HepG2 (cell line): ENCODE measurements around the gene PDP2. TPM values are rescaled to one million over a fixed set of nuclear protein-coding genes. Genes with fewer than 3 reads are reported as not detected.

Experiments used
- ATAC-seq: fragments of 200-7000 bp; cut with Tn5 transposase; 3 replicates; pipeline ENCODE4 v1.9.1; 2020; ENCODE audit warnings: mild to moderate bottlenecking, moderate library complexity
- BruUV-seq: library from RNA; stranded (reverse); fragments of 400-500 nt; replicated peaks from 2 replicates; lab custom pipeline; 2021; lab: Mats Ljungman, UMichigan
- CTCF ChIA-PET: fragments of 300-600 bp; formaldehyde crosslinking; extraction: SDS; loops from one replicate; lab custom pipeline; 2021; ENCODE audit warnings: low total read pairs, inconsistent platforms, low intra/inter-chr PET ratio; lab: Yijun Ruan, JAX
- POLR2A ChIA-PET: fragments of 350-600 bp; sonication (Branson Sonifier 250); formaldehyde crosslinking; loops from one replicate; lab custom pipeline; 2020; ENCODE audit warnings: antibody characterized with exemption, inconsistent platforms; lab: Yijun Ruan, JAX
- DNase-seq: peaks from one replicate; pipeline ENCODE4 v3.0.0-alpha.2; 2015; ENCODE audit warnings: low spot score
- FAIRE-seq: peaks from 3 replicates; lab custom pipeline; 2011; peaks lifted over from hg19 to GRCh38; lab: Jason Lieb, UNC
- H2AFZ ChIP-seq: one replicate; pipeline ENCODE4 v1.6.1; 2011; ENCODE audit warnings: low read length, inconsistent platforms
- H3K27ac ChIP-seq: fragments of 300-600 bp; 3 replicates; pipeline ENCODE4 v1.8.0; 2011; ENCODE audit warnings: mixed run types, mild to moderate bottlenecking, mixed read lengths, low read length, inconsistent platforms; ENCODE audit not compliant: insufficient read depth; ENCODE audit errors: extremely low read length
- H3K27me3 ChIP-seq, 2 experiments: fragments of 200-600 bp in 1 of 2; 2 replicates in 1 of 2; 3 replicates in 1 of 2; pipeline versions ENCODE4 v1.6.0 to v1.8.0; 2011; ENCODE audit warnings: low read length in 2 of 2, mild to moderate bottlenecking in 2 of 2, moderate library complexity in 2 of 2, inconsistent platforms in 1 of 2; ENCODE audit not compliant: insufficient read depth in 2 of 2, control insufficient read depth in 1 of 2
- H3K36me3 ChIP-seq, 2 experiments: fragments of 200-600 bp in 1 of 2; replicated peaks in 1 of 2; 2 replicates in 1 of 2; 3 replicates in 1 of 2; pipeline versions ENCODE4 v1.5.1 to v1.8.0; 2011; ENCODE audit warnings: low read length in 2 of 2, inconsistent platforms in 1 of 2; ENCODE audit not compliant: insufficient read depth in 2 of 2, control insufficient read depth in 1 of 2
- H3K4me1 ChIP-seq: 2 replicates; pipeline ENCODE4 v1.5.1; 2012; ENCODE audit warnings: low read length, inconsistent platforms; ENCODE audit not compliant: insufficient read depth
- H3K4me2 ChIP-seq: 2 replicates; pipeline ENCODE4 v1.6.0; 2011; ENCODE audit warnings: low read depth, low read length, inconsistent platforms
- H3K4me3 ChIP-seq, 3 experiments: fragments of 200-600 bp in 1 of 3; sonication (generic), shearing (Covaris generic) in 1 of 3; replicated peaks in 1 of 3; 2 replicates each; pipeline ENCODE4 v1.5.1; 2011 to 2016; ENCODE audit warnings: low read length in 3 of 3, inconsistent platforms in 2 of 3, low read depth in 2 of 3, mild to moderate bottlenecking in 2 of 3, control low read depth in 1 of 3, mixed read lengths in 1 of 3; ENCODE audit not compliant: insufficient read depth in 1 of 3
- H3K79me2 ChIP-seq: one replicate; pipeline ENCODE4 v1.6.1; 2011; ENCODE audit warnings: low read length, inconsistent platforms; ENCODE audit not compliant: insufficient read depth
- H3K9ac ChIP-seq: 2 replicates; pipeline ENCODE4 v1.6.0; 2011; ENCODE audit warnings: mild to moderate bottlenecking, low read depth, low read length, inconsistent platforms; ENCODE audit not compliant: insufficient read depth
- H3K9me3 ChIP-seq: 2 replicates; pipeline ENCODE4 v1.5.1; 2012; ENCODE audit warnings: mild to moderate bottlenecking, low read length
- H4K20me1 ChIP-seq: 2 replicates; pipeline ENCODE4 v1.6.0; 2011; ENCODE audit warnings: inconsistent platforms, mild to moderate bottlenecking, low read length, moderate library complexity; ENCODE audit not compliant: insufficient read depth
- CHCHD3 ChIP-seq: sonication (generic); formaldehyde crosslinking; IDR thresholded peaks from 2 replicates; pipeline ENCODE4 v1.8.0; 2022; ENCODE audit warnings: mild to moderate bottlenecking, missing genetic modification reagents, moderate library complexity
- HOXA5 ChIP-seq: sonication (generic); formaldehyde crosslinking; IDR thresholded peaks from 2 replicates; pipeline ENCODE4 v1.4.0; 2020; ENCODE audit warnings: missing genetic modification reagents
- NPAS2 ChIP-seq: sonication (generic); formaldehyde crosslinking; IDR thresholded peaks from 2 replicates; pipeline ENCODE4 v1.8.0; 2022; ENCODE audit warnings: mild to moderate bottlenecking, missing genetic modification reagents, borderline replicate concordance
- SNAI1 ChIP-seq: sonication (generic); formaldehyde crosslinking; IDR thresholded peaks from 2 replicates; pipeline ENCODE4 v1.5.0; 2020; ENCODE audit warnings: mild to moderate bottlenecking, missing genetic modification reagents, borderline replicate concordance
- ZBTB7A ChIP-seq: sonication (generic); formaldehyde crosslinking; IDR thresholded peaks from 2 replicates; pipeline ENCODE4 v1.8.0; 2022; ENCODE audit warnings: mild to moderate bottlenecking, missing genetic modification reagents
- ZNF17 ChIP-seq: sonication (generic); formaldehyde crosslinking; IDR thresholded peaks from 2 replicates; pipeline ENCODE4 v1.5.0; 2020; ENCODE audit warnings: mild to moderate bottlenecking, missing genetic modification reagents
- ZNF264 ChIP-seq: sonication (generic); formaldehyde crosslinking; IDR thresholded peaks from 2 replicates; pipeline ENCODE4 v1.4.0; 2020; ENCODE audit warnings: missing genetic modification reagents
- ZNF367 ChIP-seq: sonication (generic); formaldehyde crosslinking; IDR thresholded peaks from 2 replicates; pipeline ENCODE4 v1.4.0; 2020; ENCODE audit warnings: missing genetic modification reagents, borderline replicate concordance
- ZNF530 ChIP-seq: sonication (generic); formaldehyde crosslinking; IDR thresholded peaks from 2 replicates; pipeline ENCODE4 v1.5.0; 2020; ENCODE audit warnings: low read depth, mild to moderate bottlenecking, missing genetic modification reagents
- ZNF678 ChIP-seq: sonication (generic); formaldehyde crosslinking; IDR thresholded peaks from 2 replicates; pipeline ENCODE4 v1.4.0; 2020; ENCODE audit warnings: mild to moderate bottlenecking, missing genetic modification reagents
- WGBS: methylation state at CpG from one replicate; pipeline ENCODE4 v1.1.6; 2017; ENCODE audit warnings: low lambda C conversion rate; 5-methylcytosine and 5-hydroxymethylcytosine counted together
- in situ Hi-C: cut with HindIII; loops from 2 replicates; pipeline ENCODE4 v1.10.0; 2017; ENCODE audit warnings: low pct_unique_long_range_greater_than_20kb; ENCODE audit not compliant: extremely low pct_ligation_motif_present
- intact Hi-C: fragments of 100-400 bp; cut with micrococcal nuclease; formaldehyde crosslinking; loops from one replicate; pipeline ENCODE4 v1.10.0; 2022; ENCODE audit not compliant: unreplicated experiment
- polyA plus RNA-seq, 8 experiments: library from polyadenylated mRNA; depleted of rRNA in 3 of 8; stranded (reverse) in 7 of 8; unstranded in 1 of 8; fragments of >200 nt; fragmentation: Illumina TruSeq in 4 of 8; extraction: Trizol in 4 of 8; gene quantifications; 2 replicates each; pipeline versions ENCODE4 v1.2.1 to v1.2.3, GENCODE V29; 2011 to 2016; ENCODE audit warnings: low read depth in 4 of 8, missing spikeins in 1 of 8, mixed read lengths in 1 of 8; ENCODE audit not compliant: insufficient read depth in 1 of 8
- total RNA-seq, 5 experiments: library from RNA; depleted of rRNA; stranded (reverse); fragments of >200 nt; fragmentation: Illumina TruSeq; extraction: Trizol; gene quantifications; 2 replicates each; pipeline ENCODE4 v1.2.3, GENCODE V29; 2016; ENCODE audit warnings: low read depth in 1 of 5
- TF ChIP-seq, protein P1 (sequence below): sonication (generic); formaldehyde crosslinking; IDR thresholded peaks from 2 replicates; pipeline ENCODE4 v1.8.0; 2022; ENCODE audit warnings: missing genetic modification reagents, low read depth, mild to moderate bottlenecking, borderline replicate concordance
- TF ChIP-seq, protein P2 (sequence below): sonication (generic); formaldehyde crosslinking; IDR thresholded peaks from 2 replicates; pipeline ENCODE4 v1.4.0; 2020; ENCODE audit warnings: mild to moderate bottlenecking, missing genetic modification reagents, borderline replicate concordance

The PDP2 gene
- total and polyA plus RNA-seq, 2 of the 13 experiments (the other 11 are each of a cell fraction or from before 2014, with no cell fraction given): 12.8 to 15.8 TPM

DNA sequence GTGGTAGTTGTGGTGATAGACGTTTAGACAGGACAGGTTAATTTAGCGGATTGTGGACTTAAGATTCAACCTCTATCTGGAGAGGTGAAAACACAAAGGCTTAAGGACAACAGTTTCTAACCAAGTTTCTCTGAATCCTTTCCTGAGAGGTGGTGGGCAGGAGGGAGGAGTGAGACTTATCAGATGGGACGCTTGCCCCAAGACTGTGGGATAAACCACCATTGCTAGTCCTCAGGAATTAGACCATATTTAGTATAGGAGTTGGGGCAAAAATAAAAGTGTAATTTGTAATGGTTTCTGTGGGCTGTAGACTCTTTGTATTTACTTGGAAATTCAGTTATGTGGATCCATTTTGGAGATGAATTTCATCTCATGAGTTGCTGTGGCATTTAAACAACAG is 6.6 kb downstream of the PDP2 start:
- in situ Hi-C loops: no loop called here
- POLR2A ChIA-PET: no interaction called here
- Histone ChIP-seq H3K36me3 (peaks cover 17 to 33% of the 10 kb centered on the region in 2 experiments), H3K4me3 (no peak overlapping the region), H2AFZ (no peak overlapping the region), H3K4me1 (peaks cover 22% of the 10 kb centered on the region), H3K27ac (no peak overlapping the region), H3K9ac (no peak overlapping the region)
- no peak for ATAC-seq
- WGBS: 93% methylated on average over 3 of the region's 3 CpGs
- TF ChIP-seq ZNF678 (CRISPR knock-in tag) (no peak), CHCHD3 (CRISPR knock-in tag) (no peak), HOXA5 (CRISPR knock-in tag) (no peak), NPAS2 (CRISPR knock-in tag) (no peak), ZNF17 (CRISPR knock-in tag) (no peak), ZNF367 (CRISPR knock-in tag) (no peak), ZNF264 (CRISPR knock-in tag) (no peak)
- TF ChIP-seq, all 625 proteins: peak for 0
- BruUV-seq: no TSS peak
- peaks cover 18% of the 10 kb centered on the region for H3K79me2 ChIP-seq
- DNase-seq (no peak), FAIRE-seq (no peak)
- H3K27me3 ChIP-seq: no peaks in the 10 kb centered on the region
- H3K9me3 ChIP-seq: no peaks in the 10 kb centered on the region
- H4K20me1 ChIP-seq: no peaks in the 10 kb centered on the region
- intact Hi-C loops: no loop called here
- no peak overlapping the region for H3K4me2 ChIP-seq
- CTCF ChIA-PET: no interaction called here

DNA sequence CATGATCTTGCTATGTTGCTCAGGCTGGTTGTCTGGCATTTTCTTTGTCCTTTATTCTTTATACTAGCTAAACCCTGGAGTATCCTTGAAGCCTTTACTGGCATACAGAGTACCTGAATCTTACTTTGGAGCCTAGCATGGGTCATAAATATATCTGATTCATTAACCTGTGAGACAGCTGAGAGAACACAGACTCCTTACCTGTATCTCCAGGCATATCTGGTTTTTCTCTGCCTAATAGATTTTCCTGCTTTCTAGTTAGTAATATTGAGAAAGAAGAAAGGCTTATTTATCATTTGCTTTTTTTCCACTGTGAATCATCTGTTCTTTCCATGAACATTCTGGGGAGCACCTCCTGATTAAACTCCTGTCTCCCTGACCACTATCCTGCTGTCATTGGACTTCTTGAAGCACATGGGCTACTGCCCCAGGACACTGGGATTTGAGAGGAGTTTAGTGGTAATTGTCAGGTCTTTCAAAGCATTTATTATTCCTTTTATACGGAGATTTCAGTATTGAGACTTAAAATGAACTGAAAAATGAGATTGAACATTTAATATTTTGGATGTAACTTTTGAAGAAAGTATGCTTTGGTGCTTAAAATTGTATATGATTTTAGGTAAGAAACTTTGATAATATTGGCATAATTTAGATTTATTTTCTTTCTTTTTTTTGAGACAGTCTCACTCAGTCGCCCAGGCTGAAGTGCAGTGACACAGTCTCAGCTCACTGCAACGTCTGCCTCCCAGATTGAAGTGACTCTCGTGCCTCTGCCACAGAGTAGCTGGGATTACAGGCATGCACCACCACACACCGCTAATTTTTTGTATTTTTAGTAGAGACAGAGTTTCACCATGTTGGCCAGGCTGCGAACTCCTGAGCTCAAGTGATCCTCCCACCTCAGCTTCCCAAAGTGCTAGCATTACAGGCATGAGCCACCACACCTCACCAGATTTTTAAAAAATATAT is 8.6 kb downstream of the PDP2 start:
- Histone ChIP-seq H3K4me1 (peaks cover 16% of the 10 kb centered on the region), H3K9me3 (no peaks in the 10 kb centered on the region), H3K27ac (no peak overlapping the region), H3K79me2 (peaks cover 10% of the 10 kb centered on the region), H3K9ac (no peak overlapping the region), H3K36me3 (peaks cover 17 to 33% of the 10 kb centered on the region in 2 experiments), H3K4me3 (no peak overlapping the region), H3K27me3 (no peaks in the 10 kb centered on the region), H4K20me1 (no peaks in the 10 kb centered on the region), H3K4me2 (no peak overlapping the region), H2AFZ (no peak overlapping the region)
- ChIA-PET POLR2A (interaction anchor here (4.0 kb wide), 1 partner anchor 9 kb away, joined by 15 read pairs; the partner anchor contains the start of gene PDP2), CTCF (no interaction called here)
- no peak for DNase-seq
- in situ Hi-C loops: no loop called here
- 96% methylated on average over 6 of the region's 6 CpGs for WGBS
- ATAC-seq: no peak
- no TSS peak for BruUV-seq
- intact Hi-C loops: no loop called here
- FAIRE-seq: no peak
- TF ChIP-seq ZNF530 (no peak), SNAI1 (CRISPR knock-in tag) (no peak), ZBTB7A (CRISPR knock-in tag) (no peak)
- TF ChIP-seq, protein P1, sequence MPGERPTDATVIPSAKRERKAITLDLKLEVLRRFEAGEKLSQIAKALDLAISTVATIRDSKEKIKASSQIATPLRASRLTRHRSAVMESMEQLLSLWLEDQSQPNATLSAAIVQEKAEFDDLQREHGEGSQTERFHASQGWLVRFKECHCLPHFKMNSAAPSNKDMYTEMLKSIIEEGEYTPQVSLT: no peak
- TF ChIP-seq, protein P2, sequence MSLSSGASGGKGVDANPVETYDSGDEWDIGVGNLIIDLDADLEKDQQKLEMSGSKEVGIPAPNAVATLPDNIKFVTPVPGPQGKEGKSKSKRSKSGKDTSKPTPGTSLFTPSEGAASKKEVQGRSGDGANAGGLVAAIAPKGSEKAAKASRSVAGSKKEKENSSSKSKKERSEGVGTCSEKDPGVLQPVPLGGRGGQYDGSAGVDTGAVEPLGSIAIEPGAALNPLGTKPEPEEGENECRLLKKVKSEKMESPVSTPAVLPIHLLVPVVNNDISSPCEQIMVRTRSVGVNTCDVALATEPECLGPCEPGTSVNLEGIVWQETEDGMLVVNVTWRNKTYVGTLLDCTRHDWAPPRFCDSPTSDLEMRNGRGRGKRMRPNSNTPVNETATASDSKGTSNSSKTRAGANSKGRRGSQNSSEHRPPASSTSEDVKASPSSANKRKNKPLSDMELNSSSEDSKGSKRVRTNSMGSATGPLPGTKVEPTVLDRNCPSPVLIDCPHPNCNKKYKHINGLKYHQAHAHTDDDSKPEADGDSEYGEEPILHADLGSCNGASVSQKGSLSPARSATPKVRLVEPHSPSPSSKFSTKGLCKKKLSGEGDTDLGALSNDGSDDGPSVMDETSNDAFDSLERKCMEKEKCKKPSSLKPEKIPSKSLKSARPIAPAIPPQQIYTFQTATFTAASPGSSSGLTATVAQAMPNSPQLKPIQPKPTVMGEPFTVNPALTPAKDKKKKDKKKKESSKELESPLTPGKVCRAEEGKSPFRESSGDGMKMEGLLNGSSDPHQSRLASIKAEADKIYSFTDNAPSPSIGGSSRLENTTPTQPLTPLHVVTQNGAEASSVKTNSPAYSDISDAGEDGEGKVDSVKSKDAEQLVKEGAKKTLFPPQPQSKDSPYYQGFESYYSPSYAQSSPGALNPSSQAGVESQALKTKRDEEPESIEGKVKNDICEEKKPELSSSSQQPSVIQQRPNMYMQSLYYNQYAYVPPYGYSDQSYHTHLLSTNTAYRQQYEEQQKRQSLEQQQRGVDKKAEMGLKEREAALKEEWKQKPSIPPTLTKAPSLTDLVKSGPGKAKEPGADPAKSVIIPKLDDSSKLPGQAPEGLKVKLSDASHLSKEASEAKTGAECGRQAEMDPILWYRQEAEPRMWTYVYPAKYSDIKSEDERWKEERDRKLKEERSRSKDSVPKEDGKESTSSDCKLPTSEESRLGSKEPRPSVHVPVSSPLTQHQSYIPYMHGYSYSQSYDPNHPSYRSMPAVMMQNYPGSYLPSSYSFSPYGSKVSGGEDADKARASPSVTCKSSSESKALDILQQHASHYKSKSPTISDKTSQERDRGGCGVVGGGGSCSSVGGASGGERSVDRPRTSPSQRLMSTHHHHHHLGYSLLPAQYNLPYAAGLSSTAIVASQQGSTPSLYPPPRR (CRISPR knock-in tag): no peak
